Upper lobe of left lung (tissue), 6 donors: ENCODE results near the gene EEPD1. TPM values are rescaled to one million over a fixed set of nuclear protein-coding genes. Genes with fewer than 3 reads are reported as not detected.

ENCODE experiments used
- ATAC-seq, 2 donors: fragments of 200-7000 bp; cut with Tn5 transposase; one replicate each; pipeline ENCODE4 v1.9.1; 2022; ENCODE audit warnings: mild to moderate bottlenecking in 2 of 2, moderate library complexity in 2 of 2; ENCODE audit not compliant: low FRiP score in 2 of 2
- DNase-seq, 2 donors: peaks; one replicate each; pipeline ENCODE4 v3.0.0-alpha.2; 2019 to 2020
- H3K27ac ChIP-seq, 4 donors: fragments of 200-600 bp; sonication (generic); one replicate each; pipeline ENCODE4 v1.5.1; 2016 to 2019
- H3K27me3 ChIP-seq, 4 donors: fragments of 200-600 bp; sonication (generic); one replicate each; pipeline ENCODE4 v1.5.1; 2017 to 2019
- H3K36me3 ChIP-seq, 4 donors: fragments of 200-600 bp; sonication (generic); one replicate each; pipeline ENCODE4 v1.5.1; 2016 to 2019
- H3K4me1 ChIP-seq, 4 donors: fragments of 200-600 bp; sonication (generic); one replicate each; pipeline ENCODE4 v1.5.1; 2018 to 2019
- H3K4me3 ChIP-seq, 4 donors: fragments of 200-600 bp; sonication (generic); one replicate each; pipeline ENCODE4 v1.5.1; 2017 to 2019; ENCODE audit warnings: mild to moderate bottlenecking in 2 of 4, moderate library complexity in 1 of 4
- H3K9me3 ChIP-seq, 4 donors: fragments of 200-600 bp; sonication (generic); one replicate each; pipeline ENCODE4 v1.5.1; 2018 to 2019
- EP300 ChIP-seq, 4 donors: sonication (generic); formaldehyde crosslinking; IDR thresholded peaks; one replicate each; pipeline ENCODE4 v1.5.1; 2017; ENCODE audit warnings: antibody characterized with exemption in 4 of 4, control low read depth in 2 of 4
- POLR2A ChIP-seq, 4 donors: fragments of 450-650 bp; IDR thresholded peaks; one replicate each; pipeline ENCODE4 v1.5.1; 2016 to 2017; ENCODE audit warnings: antibody characterized with exemption in 4 of 4, mild to moderate bottlenecking in 2 of 4
- POLR2AphosphoS5 ChIP-seq, 2 donors: sonication (generic); formaldehyde crosslinking; IDR thresholded peaks; one replicate each; pipeline ENCODE4 v1.5.1; 2017; ENCODE audit warnings: antibody characterized with exemption in 2 of 2
- WGBS, 2 donors: methylation state at CpG; one replicate each; pipeline ENCODE4 v1.1.5; 2017 to 2018; 5-methylcytosine and 5-hydroxymethylcytosine counted together
- total RNA-seq, 6 donors: library from RNA; depleted of rRNA in 4 of 6; stranded (reverse); fragments of >200 nt in 4 of 6; gene quantifications; one replicate each; pipeline versions ENCODE4 v1.1.0 to v1.2.1, GENCODE V29; 2016 to 2021
- TF ChIP-seq, protein P1 (sequence below), 6 experiments: fragments of 450-650 bp in 4 of 6; fragments of 200-600 bp in 2 of 6; sonication (generic) in 2 of 6; IDR thresholded peaks; one replicate each; pipeline ENCODE4 v1.5.1; 2016 to 2019; ENCODE audit warnings: antibody characterized with exemption in 6 of 6
- donor health status: DM: no; HTN: no; CAD: no; lungs with moderate emphysema.
- donor health status: DM: no; HTN: yes; CAD: no; lungs with severe emphysema.

EEPD1 gene
- total RNA-seq, 6 donors from 2014 or later: 5.9 to 25.1 (median 11.2) TPM

- H3K9me3 ChIP-seq: peaks cover 0 to 5% (median 0%) of the 10 kb centered on the region in 4 donors
- no peaks in the 10 kb centered on the region for H3K36me3 ChIP-seq
- TF ChIP-seq POLR2AphosphoS5 (IDR thresholded peaks at IDR 0.05) (no peak), EP300 (IDR thresholded peaks at IDR 0.05) (no peak), POLR2A (IDR thresholded peaks at IDR 0.05) (no peak)
- TF ChIP-seq, protein P1, sequence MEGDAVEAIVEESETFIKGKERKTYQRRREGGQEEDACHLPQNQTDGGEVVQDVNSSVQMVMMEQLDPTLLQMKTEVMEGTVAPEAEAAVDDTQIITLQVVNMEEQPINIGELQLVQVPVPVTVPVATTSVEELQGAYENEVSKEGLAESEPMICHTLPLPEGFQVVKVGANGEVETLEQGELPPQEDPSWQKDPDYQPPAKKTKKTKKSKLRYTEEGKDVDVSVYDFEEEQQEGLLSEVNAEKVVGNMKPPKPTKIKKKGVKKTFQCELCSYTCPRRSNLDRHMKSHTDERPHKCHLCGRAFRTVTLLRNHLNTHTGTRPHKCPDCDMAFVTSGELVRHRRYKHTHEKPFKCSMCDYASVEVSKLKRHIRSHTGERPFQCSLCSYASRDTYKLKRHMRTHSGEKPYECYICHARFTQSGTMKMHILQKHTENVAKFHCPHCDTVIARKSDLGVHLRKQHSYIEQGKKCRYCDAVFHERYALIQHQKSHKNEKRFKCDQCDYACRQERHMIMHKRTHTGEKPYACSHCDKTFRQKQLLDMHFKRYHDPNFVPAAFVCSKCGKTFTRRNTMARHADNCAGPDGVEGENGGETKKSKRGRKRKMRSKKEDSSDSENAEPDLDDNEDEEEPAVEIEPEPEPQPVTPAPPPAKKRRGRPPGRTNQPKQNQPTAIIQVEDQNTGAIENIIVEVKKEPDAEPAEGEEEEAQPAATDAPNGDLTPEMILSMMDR (IDR thresholded peaks at IDR 0.05): no peak
- no peak overlapping the region for H3K27ac ChIP-seq
- WGBS, 2 donors: 90 to 94% methylated on average over 4 of the region's 4 CpGs
- H3K4me1 ChIP-seq: no peaks in the 10 kb centered on the region
- DNase-seq (peak in 1 of 2 donors; percentile 32), ATAC-seq (no peak)
- no peak overlapping the region for H3K4me3 ChIP-seq
- no peaks in the 10 kb centered on the region for H3K27me3 ChIP-seq
Observed at GRCh38 chr7:36135700-36136099, 17.4 kb upstream of the EEPD1 start.

DNA sequence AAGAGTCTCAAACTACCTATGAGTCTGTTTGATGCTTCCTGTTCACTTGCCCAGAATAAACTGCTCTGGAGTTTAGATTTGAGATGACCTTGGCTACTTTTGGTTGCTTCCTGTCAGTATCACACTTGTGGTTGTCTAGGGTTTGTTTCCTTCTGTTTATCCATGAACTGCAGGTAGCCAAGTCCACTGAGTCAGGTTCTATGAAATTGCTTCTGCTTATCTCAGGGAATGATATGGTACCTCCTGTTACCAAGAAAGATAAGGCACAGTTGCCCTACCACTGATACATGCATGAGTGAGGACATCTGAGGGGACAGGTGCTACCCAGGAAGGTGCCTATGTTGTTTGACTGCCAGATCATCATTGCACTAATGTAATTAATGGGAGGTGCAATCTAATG, 15.8 kb upstream of the EEPD1 start:
- TF ChIP-seq POLR2AphosphoS5 (IDR thresholded peaks at IDR 0.05): no peak
- no peak for ATAC-seq

DNA sequence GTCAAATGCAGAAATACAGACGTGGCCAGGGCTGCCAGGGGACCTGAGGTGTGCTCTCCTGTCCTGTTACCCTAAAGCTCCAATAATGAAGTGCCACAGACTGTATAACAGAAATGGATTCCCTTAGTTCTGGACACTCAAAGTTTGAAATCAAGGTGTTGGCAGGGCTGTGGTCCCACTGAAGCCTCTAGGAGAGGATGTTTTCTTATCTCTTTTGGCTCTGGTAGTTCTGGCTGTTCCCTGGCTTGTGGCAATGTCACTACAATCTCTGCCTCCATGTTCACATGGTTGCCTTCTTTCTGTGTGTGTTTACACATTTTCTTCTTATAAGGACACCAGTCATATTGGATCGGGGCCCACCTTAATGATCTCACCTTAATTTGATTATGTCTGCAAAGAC, 15.3 kb upstream of the EEPD1 start:
- Histone ChIP-seq H3K27me3 (no peaks in the 10 kb centered on the region), H3K9me3 (peaks cover 0 to 5% (median 0%) of the 10 kb centered on the region in 4 donors), H3K4me1 (no peaks in the 10 kb centered on the region), H3K4me3 (no peak overlapping the region), H3K27ac (no peak overlapping the region), H3K36me3 (no peaks in the 10 kb centered on the region)
- no peak for TF ChIP-seq EP300 (IDR thresholded peaks at IDR 0.05)
- TF ChIP-seq POLR2A (IDR thresholded peaks at IDR 0.05): no peak
- TF ChIP-seq, protein P1 (IDR thresholded peaks at IDR 0.05): no peak
- no peak for TF ChIP-seq POLR2AphosphoS5 (IDR thresholded peaks at IDR 0.05)
- WGBS, 2 donors: 71 to 91% methylated on average over 2 of the region's 2 CpGs
- ATAC-seq (no peak), DNase-seq (no peak)

More for the DNA sequence above, 15.8 kb upstream of the EEPD1 start:
- H3K27me3 ChIP-seq: no peaks in the 10 kb centered on the region
- H3K27ac ChIP-seq: no peak overlapping the region
- no peak for DNase-seq
- no peaks in the 10 kb centered on the region for H3K36me3 ChIP-seq
- H3K4me1 ChIP-seq: no peaks in the 10 kb centered on the region
- no peak overlapping the region for H3K4me3 ChIP-seq
- peaks cover 0 to 5% (median 0%) of the 10 kb centered on the region in 4 donors for H3K9me3 ChIP-seq

DNA sequence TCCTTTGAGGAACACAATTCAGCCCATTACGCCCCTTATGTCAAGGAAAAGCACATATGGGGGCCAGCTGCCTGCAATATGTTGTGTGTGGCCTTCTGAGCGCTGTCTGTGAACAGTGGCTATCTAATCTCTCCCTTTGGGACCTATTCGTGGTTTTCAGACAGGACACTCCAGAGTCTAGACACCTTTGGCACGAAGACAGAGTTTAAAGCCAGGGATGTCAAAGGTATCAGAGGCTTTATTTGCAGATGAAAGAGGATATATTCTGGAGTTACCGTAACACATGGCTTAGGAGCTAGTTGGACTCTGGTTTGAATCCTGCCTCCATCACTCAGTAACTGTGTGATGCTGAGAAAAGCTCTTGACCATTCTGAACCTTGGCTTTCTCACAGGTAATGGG, 14.8 kb upstream of the EEPD1 start:
- H3K4me3 ChIP-seq: no peak overlapping the region
- H3K4me1 ChIP-seq: no peaks in the 10 kb centered on the region
- no peaks in the 10 kb centered on the region for H3K27me3 ChIP-seq
- H3K9me3 ChIP-seq: peaks cover 0 to 5% (median 0%) of the 10 kb centered on the region in 4 donors
- no peak overlapping the region for H3K27ac ChIP-seq
- ATAC-seq (no peak), DNase-seq (no peak)
- 91% methylated on average over 5 of the region's 5 CpGs for WGBS, 2 donors
- no peaks in the 10 kb centered on the region for H3K36me3 ChIP-seq
- no peak for TF ChIP-seq POLR2A (IDR thresholded peaks at IDR 0.05)
- no peak for TF ChIP-seq POLR2AphosphoS5 (IDR thresholded peaks at IDR 0.05)
- TF ChIP-seq, protein P1 (IDR thresholded peaks at IDR 0.05): no peak
- no peak for TF ChIP-seq EP300 (IDR thresholded peaks at IDR 0.05)

DNA sequence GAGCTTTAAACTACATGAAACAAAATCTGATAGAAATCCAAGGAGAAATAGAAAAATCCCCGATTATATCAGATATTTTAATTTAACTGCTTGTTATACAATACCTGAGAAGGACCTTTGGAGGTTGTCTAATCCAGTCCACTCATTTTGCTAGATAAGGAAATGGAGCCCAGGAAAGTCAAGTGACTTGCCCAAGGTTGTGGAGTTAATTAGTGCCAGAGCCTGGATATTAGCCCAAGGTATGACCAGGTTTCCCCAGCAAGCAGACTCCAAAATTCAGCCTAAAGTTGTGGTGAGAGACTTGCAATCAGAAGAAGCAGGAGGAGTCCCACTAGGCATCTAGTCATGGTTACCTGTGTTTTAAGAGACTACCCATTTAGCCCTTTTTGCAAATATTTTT, 11.7 kb upstream of the EEPD1 start:
- Histone ChIP-seq H3K27me3 (no peaks in the 10 kb centered on the region), H3K9me3 (peaks cover 0 to 5% (median 0%) of the 10 kb centered on the region in 4 donors), H3K4me3 (no peak overlapping the region), H3K36me3 (no peaks in the 10 kb centered on the region), H3K4me1 (peaks cover 0 to 4% (median 0%) of the 10 kb centered on the region in 4 donors), H3K27ac (no peak overlapping the region)
- no peak for ATAC-seq
- no peak for DNase-seq
- WGBS, 2 donors: 89 to 94% methylated on average over 1 of the region's 1 CpG
- TF ChIP-seq POLR2AphosphoS5 (IDR thresholded peaks at IDR 0.05) (no peak), EP300 (IDR thresholded peaks at IDR 0.05) (no peak), POLR2A (IDR thresholded peaks at IDR 0.05) (no peak)
- TF ChIP-seq, protein P1 (IDR thresholded peaks at IDR 0.05): no peak
